ENCODE measurements around the gene P3H2. TPM values are rescaled to one million over a fixed set of nuclear protein-coding genes. Genes with fewer than 3 reads are reported as not detected.

P3H2 gene
- total RNA-seq, 1 experiment from 2014 or later: 20.9 TPM

GRCh38 chr3:190055773-190056172 is 64.9 kb downstream of the P3H2 start:
- Histone ChIP-seq H4K20me1 (ENCODE audit: insufficient read depth) (no peaks in the 10 kb centered on the region), H3K9me3 (ENCODE audit: insufficient read depth, low read depth) (no peaks in the 10 kb centered on the region), H3K9me2 (ENCODE audit: insufficient read depth) (no peaks in the 10 kb centered on the region), H3K27me3 (ENCODE audit: insufficient read depth, low read depth) (no peaks in the 10 kb centered on the region), H3F3A (ENCODE audit: insufficient read depth, low read depth) (no peaks in the 10 kb centered on the region), H3K4me2 (no peak overlapping the region), H2AFZ (no peak overlapping the region), H3K27ac (no peak overlapping the region), H3K79me2 (ENCODE audit: low read depth) (no peaks in the 10 kb centered on the region), H3K4me1 (replicated peaks; ENCODE audit: insufficient read depth) (peaks cover 8% of the 10 kb centered on the region; the same call in 1 of the 2 replicates), H3K36me3 (ENCODE audit: low read depth) (no peaks in the 10 kb centered on the region), H3K4me3 (no peak overlapping the region)
- no TSS peak for BruUV-seq (replicated peaks)
- TF ChIP-seq, protein P1, sequence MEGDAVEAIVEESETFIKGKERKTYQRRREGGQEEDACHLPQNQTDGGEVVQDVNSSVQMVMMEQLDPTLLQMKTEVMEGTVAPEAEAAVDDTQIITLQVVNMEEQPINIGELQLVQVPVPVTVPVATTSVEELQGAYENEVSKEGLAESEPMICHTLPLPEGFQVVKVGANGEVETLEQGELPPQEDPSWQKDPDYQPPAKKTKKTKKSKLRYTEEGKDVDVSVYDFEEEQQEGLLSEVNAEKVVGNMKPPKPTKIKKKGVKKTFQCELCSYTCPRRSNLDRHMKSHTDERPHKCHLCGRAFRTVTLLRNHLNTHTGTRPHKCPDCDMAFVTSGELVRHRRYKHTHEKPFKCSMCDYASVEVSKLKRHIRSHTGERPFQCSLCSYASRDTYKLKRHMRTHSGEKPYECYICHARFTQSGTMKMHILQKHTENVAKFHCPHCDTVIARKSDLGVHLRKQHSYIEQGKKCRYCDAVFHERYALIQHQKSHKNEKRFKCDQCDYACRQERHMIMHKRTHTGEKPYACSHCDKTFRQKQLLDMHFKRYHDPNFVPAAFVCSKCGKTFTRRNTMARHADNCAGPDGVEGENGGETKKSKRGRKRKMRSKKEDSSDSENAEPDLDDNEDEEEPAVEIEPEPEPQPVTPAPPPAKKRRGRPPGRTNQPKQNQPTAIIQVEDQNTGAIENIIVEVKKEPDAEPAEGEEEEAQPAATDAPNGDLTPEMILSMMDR (conservative IDR thresholded peaks at IDR 0.05): no peak
- TF ChIP-seq EZH2 (IDR thresholded peaks at IDR 0.05; ENCODE audit: low read depth): no peak
- ChIA-PET CTCF (interaction anchor here (0.6 kb wide), 1 partner anchor 17 kb away, joined by 3 read pairs; no protein-coding TSS in a partner anchor), POLR2A (ENCODE audit: unreplicated experiment) (no interaction called here)
- DNase-seq: no peak
- intact Hi-C loops (cut with micrococcal nuclease; ENCODE audit: unreplicated experiment): loop anchor here (2.0 kb wide), 1 partner anchor 21 kb away; no protein-coding TSS in a partner anchor

GRCh38 chr3:190053919-190054672 is 66.6 kb downstream of the P3H2 start:
- Histone ChIP-seq H3K4me1 (replicated peaks; ENCODE audit: insufficient read depth) (peaks cover 8% of the 10 kb centered on the region; the same call in 1 of the 2 replicates), H3K4me2 (no peak overlapping the region), H3K9me2 (ENCODE audit: insufficient read depth) (no peaks in the 10 kb centered on the region), H3F3A (ENCODE audit: insufficient read depth, low read depth) (no peaks in the 10 kb centered on the region), H3K4me3 (no peak overlapping the region), H3K27ac (no peak overlapping the region), H3K27me3 (ENCODE audit: insufficient read depth, low read depth) (no peaks in the 10 kb centered on the region), H3K36me3 (ENCODE audit: low read depth) (no peaks in the 10 kb centered on the region), H2AFZ (no peak overlapping the region), H4K20me1 (ENCODE audit: insufficient read depth) (no peaks in the 10 kb centered on the region), H3K9me3 (ENCODE audit: insufficient read depth, low read depth) (no peaks in the 10 kb centered on the region), H3K79me2 (ENCODE audit: low read depth) (no peaks in the 10 kb centered on the region)
- intact Hi-C loops (cut with micrococcal nuclease; ENCODE audit: unreplicated experiment): loop anchor here (2.0 kb wide), 1 partner anchor 23 kb away; no protein-coding TSS in a partner anchor
- TSS peak; percentile 85 for BruUV-seq (replicated peaks)
- ChIA-PET CTCF (interaction anchor here (0.5 to 1.3 kb wide), 4 partner anchors 9 to 148 kb away, joined by 3 to 11 read pairs (median 4); no protein-coding TSS in a partner anchor), POLR2A (ENCODE audit: unreplicated experiment) (interaction anchor here (0.5 to 1.0 kb wide), 6 partner anchors 10 to 722 kb away, joined by 3 to 12 read pairs (median 4); no protein-coding TSS in a partner anchor)
- no peak for TF ChIP-seq EZH2 (IDR thresholded peaks at IDR 0.05; ENCODE audit: low read depth)
- TF ChIP-seq, protein P1 (conservative IDR thresholded peaks at IDR 0.05): peak; percentile 51
- DNase-seq: peak; percentile 44 to 78

GRCh38 chr3:190051641-190052040 is 69.1 kb downstream of the P3H2 start:
- CTCF ChIA-PET: no interaction called here
- POLR2A ChIA-PET (ENCODE audit: unreplicated experiment): no interaction called here

More at GRCh38 chr3:190051641-190052040, 69.1 kb downstream of the P3H2 start:
- Histone ChIP-seq H3F3A (ENCODE audit: insufficient read depth, low read depth) (no peaks in the 10 kb centered on the region), H3K36me3 (ENCODE audit: low read depth) (no peaks in the 10 kb centered on the region), H3K79me2 (ENCODE audit: low read depth) (no peaks in the 10 kb centered on the region), H4K20me1 (ENCODE audit: insufficient read depth) (no peaks in the 10 kb centered on the region), H3K9me2 (ENCODE audit: insufficient read depth) (no peaks in the 10 kb centered on the region), H2AFZ (peak overlapping the region; percentile 50; the same call in 1 of the 2 replicates), H3K4me1 (replicated peaks; ENCODE audit: insufficient read depth) (peaks cover 8% of the 10 kb centered on the region; the same call in 1 of the 2 replicates), H3K4me2 (no peak overlapping the region), H3K9me3 (ENCODE audit: insufficient read depth, low read depth) (no peaks in the 10 kb centered on the region), H3K27me3 (ENCODE audit: insufficient read depth, low read depth) (no peaks in the 10 kb centered on the region), H3K4me3 (no peak overlapping the region), H3K27ac (no peak overlapping the region)
- DNase-seq: no peak
- no TSS peak for BruUV-seq (replicated peaks)
- no peak for TF ChIP-seq EZH2 (IDR thresholded peaks at IDR 0.05; ENCODE audit: low read depth)
- TF ChIP-seq, protein P1 (conservative IDR thresholded peaks at IDR 0.05): no peak
- intact Hi-C loops (cut with micrococcal nuclease; ENCODE audit: unreplicated experiment): no loop called here
